ENCODE results near the gene EFNA5.

- TF ChIP-seq POLR2AphosphoS5 (IDR thresholded peaks at IDR 0.05) (no peak), POLR2A (IDR thresholded peaks at IDR 0.05) (no peak)
- TF ChIP-seq, protein P1, sequence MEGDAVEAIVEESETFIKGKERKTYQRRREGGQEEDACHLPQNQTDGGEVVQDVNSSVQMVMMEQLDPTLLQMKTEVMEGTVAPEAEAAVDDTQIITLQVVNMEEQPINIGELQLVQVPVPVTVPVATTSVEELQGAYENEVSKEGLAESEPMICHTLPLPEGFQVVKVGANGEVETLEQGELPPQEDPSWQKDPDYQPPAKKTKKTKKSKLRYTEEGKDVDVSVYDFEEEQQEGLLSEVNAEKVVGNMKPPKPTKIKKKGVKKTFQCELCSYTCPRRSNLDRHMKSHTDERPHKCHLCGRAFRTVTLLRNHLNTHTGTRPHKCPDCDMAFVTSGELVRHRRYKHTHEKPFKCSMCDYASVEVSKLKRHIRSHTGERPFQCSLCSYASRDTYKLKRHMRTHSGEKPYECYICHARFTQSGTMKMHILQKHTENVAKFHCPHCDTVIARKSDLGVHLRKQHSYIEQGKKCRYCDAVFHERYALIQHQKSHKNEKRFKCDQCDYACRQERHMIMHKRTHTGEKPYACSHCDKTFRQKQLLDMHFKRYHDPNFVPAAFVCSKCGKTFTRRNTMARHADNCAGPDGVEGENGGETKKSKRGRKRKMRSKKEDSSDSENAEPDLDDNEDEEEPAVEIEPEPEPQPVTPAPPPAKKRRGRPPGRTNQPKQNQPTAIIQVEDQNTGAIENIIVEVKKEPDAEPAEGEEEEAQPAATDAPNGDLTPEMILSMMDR (IDR thresholded peaks at IDR 0.05): no peak
Measured at GRCh38 chr5:107633171-107633901, 37.4 kb downstream of the EFNA5 start.
